ENCODE measurements around the gene CYGB.

DNA sequence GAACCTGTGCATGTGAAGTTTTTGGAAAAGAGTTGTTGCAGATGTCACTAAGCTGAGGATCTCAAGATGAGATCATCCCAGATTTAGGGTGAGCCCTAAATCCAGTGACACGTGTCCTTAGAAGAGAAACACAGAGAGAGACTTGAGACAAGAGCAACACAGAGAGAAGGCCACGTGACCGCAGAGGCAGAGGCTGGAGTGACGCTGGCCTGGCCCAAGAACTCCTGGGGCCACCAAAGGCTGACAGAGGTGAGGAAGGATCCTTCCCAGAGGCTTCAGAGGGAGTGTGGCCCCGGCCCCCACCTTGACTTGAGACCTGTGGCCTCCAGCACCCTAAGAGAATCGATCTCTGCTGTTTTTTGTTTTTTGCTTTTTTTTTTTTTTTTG lies 24.2 kb downstream of the CYGB start:
- no peak for TF ChIP-seq POLR2A (IDR thresholded peaks at IDR 0.05)
- TF ChIP-seq, protein P1, sequence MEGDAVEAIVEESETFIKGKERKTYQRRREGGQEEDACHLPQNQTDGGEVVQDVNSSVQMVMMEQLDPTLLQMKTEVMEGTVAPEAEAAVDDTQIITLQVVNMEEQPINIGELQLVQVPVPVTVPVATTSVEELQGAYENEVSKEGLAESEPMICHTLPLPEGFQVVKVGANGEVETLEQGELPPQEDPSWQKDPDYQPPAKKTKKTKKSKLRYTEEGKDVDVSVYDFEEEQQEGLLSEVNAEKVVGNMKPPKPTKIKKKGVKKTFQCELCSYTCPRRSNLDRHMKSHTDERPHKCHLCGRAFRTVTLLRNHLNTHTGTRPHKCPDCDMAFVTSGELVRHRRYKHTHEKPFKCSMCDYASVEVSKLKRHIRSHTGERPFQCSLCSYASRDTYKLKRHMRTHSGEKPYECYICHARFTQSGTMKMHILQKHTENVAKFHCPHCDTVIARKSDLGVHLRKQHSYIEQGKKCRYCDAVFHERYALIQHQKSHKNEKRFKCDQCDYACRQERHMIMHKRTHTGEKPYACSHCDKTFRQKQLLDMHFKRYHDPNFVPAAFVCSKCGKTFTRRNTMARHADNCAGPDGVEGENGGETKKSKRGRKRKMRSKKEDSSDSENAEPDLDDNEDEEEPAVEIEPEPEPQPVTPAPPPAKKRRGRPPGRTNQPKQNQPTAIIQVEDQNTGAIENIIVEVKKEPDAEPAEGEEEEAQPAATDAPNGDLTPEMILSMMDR (IDR thresholded peaks at IDR 0.05) = no peak

Measured in vagina (tissue), 2 donors.